H1 (cell line): Measurements from ENCODE around the gene SCGB2A2. TPM values are rescaled to one million over a fixed set of nuclear protein-coding genes. Genes with fewer than 3 reads are reported as not detected.

Experiments
- CTCF ChIA-PET: fragments of 300-600 bp; sonication (Branson Sonifier 250); formaldehyde crosslinking; loops from one replicate; lab custom pipeline; 2021; ENCODE audit not compliant: partially characterized antibody; lab: Charles Lee
- POLR2A ChIA-PET: fragments of 300-600 bp; sonication (Branson Sonifier 250); formaldehyde crosslinking; loops from one replicate; lab custom pipeline; 2021; ENCODE audit warnings: inconsistent platforms; ENCODE audit not compliant: partially characterized antibody; lab: Charles Lee
- DNase-seq, 2 experiments: peaks; one replicate each; pipeline versions ENCODE4 v3.0.0 to v3.0.0-alpha.2; 2010 to 2022; ENCODE audit warnings: low spot score in 2 of 2, low read depth in 1 of 2, mixed read lengths in 1 of 2
- FAIRE-seq: peaks from 2 replicates; lab custom pipeline; 2011; peaks lifted over from hg19 to GRCh38; lab: Jason Lieb, UNC
- H2AFZ ChIP-seq: 2 replicates; pipeline ENCODE4 v1.8.1; 2012; ENCODE audit warnings: low read length, inconsistent platforms
- H2AK5ac ChIP-seq: 2 replicates; pipeline ENCODE4 v1.6.1; 2013; ENCODE audit warnings: low read depth, low read length
- H2BK120ac ChIP-seq: replicated peaks from 2 replicates; pipeline ENCODE3; 2013; ENCODE audit warnings: low read depth, low read length, inconsistent platforms
- H2BK12ac ChIP-seq: 2 replicates; pipeline ENCODE4 v1.6.1; 2013; ENCODE audit warnings: low read depth, low read length
- H2BK15ac ChIP-seq: 2 replicates; pipeline ENCODE4 v1.6.1; 2013; ENCODE audit warnings: low read length
- H2BK20ac ChIP-seq: 2 replicates; pipeline ENCODE4 v1.6.1; 2013; ENCODE audit warnings: low read length
- H2BK5ac ChIP-seq: 2 replicates; pipeline ENCODE4 v1.6.1; 2013; ENCODE audit warnings: low read depth, low read length
- H3K14ac ChIP-seq: 2 replicates; pipeline ENCODE4 v1.6.1; 2013; ENCODE audit warnings: inconsistent platforms; ENCODE audit not compliant: insufficient read length
- H3K18ac ChIP-seq: 2 replicates; pipeline ENCODE4 v1.6.1; 2013; ENCODE audit warnings: low read length; ENCODE audit errors: extremely low read depth
- H3K23ac ChIP-seq: 2 replicates; pipeline ENCODE4 v1.6.1; 2013; ENCODE audit warnings: inconsistent platforms; ENCODE audit not compliant: insufficient read length
- H3K23me2 ChIP-seq: 2 replicates; pipeline ENCODE4 v1.6.1; 2013; ENCODE audit warnings: low read depth, low read length
- H3K27ac ChIP-seq: 2 replicates; pipeline ENCODE4 v1.6.1; 2011; ENCODE audit warnings: low read depth, low read length, inconsistent platforms
- H3K27me3 ChIP-seq, 4 experiments: replicated peaks in 1 of 4; 1 replicate in 1 of 4; 2 replicates in 3 of 4; pipeline versions ENCODE4 v1.6.1 to v1.8.1; 2011 to 2013; ENCODE audit warnings: low read length in 3 of 4, mild to moderate bottlenecking in 3 of 4, inconsistent platforms in 2 of 4, mixed read lengths in 2 of 4, moderate library complexity in 1 of 4; ENCODE audit not compliant: control insufficient read depth in 3 of 4, insufficient read depth in 3 of 4; ENCODE audit errors: extremely low read depth in 1 of 4
- H3K36me3 ChIP-seq, 4 experiments: 2 replicates each; pipeline versions ENCODE4 v1.6.1 to v1.8.1; 2011 to 2013; ENCODE audit warnings: mild to moderate bottlenecking in 4 of 4, low read length in 3 of 4, moderate library complexity in 2 of 4, control low read depth in 1 of 4, inconsistent platforms in 1 of 4; ENCODE audit not compliant: insufficient read depth in 4 of 4, control insufficient read depth in 2 of 4
- H3K4ac ChIP-seq: replicated peaks from 2 replicates; pipeline ENCODE3; 2013; ENCODE audit warnings: low read length, low read depth, mixed read lengths, inconsistent platforms; ENCODE audit not compliant: insufficient read length
- H3K4me1 ChIP-seq, 4 experiments: replicated peaks in 1 of 4; 1 replicate in 1 of 4; 2 replicates in 3 of 4; pipeline versions ENCODE4 v1.6.1 to v1.8.1; 2011 to 2013; ENCODE audit warnings: low read length in 3 of 4, inconsistent platforms in 2 of 4, mixed read lengths in 1 of 4; ENCODE audit not compliant: insufficient read depth in 4 of 4, control insufficient read depth in 3 of 4
- H3K4me2 ChIP-seq, 2 experiments: 2 replicates each; pipeline versions ENCODE4 v1.6.1 to v1.8.1; 2011 to 2013; ENCODE audit warnings: low read depth in 2 of 2, low read length in 2 of 2, control low read depth in 1 of 2, inconsistent platforms in 1 of 2, mild to moderate bottlenecking in 1 of 2; ENCODE audit not compliant: insufficient read depth in 1 of 2
- H3K4me3 ChIP-seq, 4 experiments: fragments of 200-600, 300-600 bp in 1 of 4; sonication (generic), shearing (Covaris generic), sonication (Bioruptor Twin) in 1 of 4; 2 replicates each; pipeline versions ENCODE4 v1.5.1 to v1.8.1; 2011 to 2016; ENCODE audit warnings: low read length in 4 of 4, low read depth in 3 of 4, control low read depth in 2 of 4, inconsistent platforms in 2 of 4, mild to moderate bottlenecking in 2 of 4, mixed read lengths in 1 of 4, moderate library complexity in 1 of 4; ENCODE audit not compliant: insufficient read depth in 2 of 4; ENCODE audit errors: extremely low read depth in 1 of 4
- H3K56ac ChIP-seq: replicated peaks from 2 replicates; pipeline ENCODE3; 2013; ENCODE audit warnings: low read depth, mild to moderate bottlenecking, mixed read lengths, low read length, inconsistent platforms; ENCODE audit not compliant: insufficient read length
- H3K79me1 ChIP-seq: 2 replicates; pipeline ENCODE4 v1.6.1; 2013; ENCODE audit warnings: low read depth, low read length, control low read depth
- H3K79me2 ChIP-seq, 2 experiments: 2 replicates each; pipeline versions ENCODE4 v1.6.1 to v1.8.1; 2012 to 2013; ENCODE audit warnings: low read length in 2 of 2, mild to moderate bottlenecking in 2 of 2, inconsistent platforms in 1 of 2; ENCODE audit not compliant: insufficient read depth in 2 of 2, control insufficient read depth in 1 of 2
- H3K9ac ChIP-seq, 4 experiments: replicated peaks in 1 of 4; 1 replicate in 1 of 4; 2 replicates in 3 of 4; pipeline versions ENCODE4 v1.6.1 to v1.8.1; 2011 to 2013; ENCODE audit warnings: low read depth in 3 of 4, low read length in 3 of 4, control low read depth in 2 of 4, mild to moderate bottlenecking in 2 of 4, moderate library complexity in 2 of 4, inconsistent platforms in 1 of 4; ENCODE audit errors: extremely low read depth in 1 of 4
- H3K9me3 ChIP-seq, 2 experiments: 2 replicates each; pipeline versions ENCODE4 v1.6.1 to v1.8.1; 2012 to 2013; ENCODE audit warnings: mild to moderate bottlenecking in 2 of 2, moderate library complexity in 2 of 2, control low read depth in 1 of 2, inconsistent platforms in 1 of 2, low read depth in 1 of 2, low read length in 1 of 2, mixed read lengths in 1 of 2; ENCODE audit not compliant: insufficient read depth in 2 of 2
- H4K20me1 ChIP-seq, 2 experiments: replicated peaks in 1 of 2; 2 replicates each; pipeline versions ENCODE3 to v1.8.1; 2011 to 2013; ENCODE audit warnings: inconsistent platforms in 2 of 2, low read length in 2 of 2, mild to moderate bottlenecking in 1 of 2; ENCODE audit not compliant: insufficient read depth in 2 of 2, control insufficient read depth in 1 of 2
- H4K5ac ChIP-seq: 2 replicates; pipeline ENCODE4 v1.6.1; 2013; ENCODE audit warnings: low read length, low read depth, mixed read lengths, inconsistent platforms; ENCODE audit not compliant: insufficient read length
- H4K8ac ChIP-seq: 2 replicates; pipeline ENCODE4 v1.8.0; 2013; ENCODE audit warnings: mild to moderate bottlenecking, moderate library complexity, low read length, inconsistent platforms; ENCODE audit not compliant: insufficient read depth; ENCODE audit errors: extremely low read depth
- H4K91ac ChIP-seq: replicated peaks from 2 replicates; pipeline ENCODE3; 2013; ENCODE audit warnings: low read length, mixed read lengths, inconsistent platforms; ENCODE audit not compliant: insufficient read length
- BACH1 ChIP-seq: IDR thresholded peaks from 2 replicates; pipeline ENCODE4 v1.6.1; 2012; ENCODE audit warnings: low read length, improper control_type of control experiment
- CBX8 ChIP-seq: fragments of 300-800, 300-1000 bp; sonication (generic); IDR thresholded peaks from 2 replicates; pipeline ENCODE4 v1.7.1; 2016; ENCODE audit warnings: low read depth, low read length, borderline replicate concordance
- KDM1A ChIP-seq: fragments of 200-600, 300-600 bp; sonication (generic); IDR thresholded peaks from 2 replicates; pipeline ENCODE4 v1.7.1; 2016; ENCODE audit warnings: mild to moderate bottlenecking, low read length, borderline replicate concordance
- KDM5A ChIP-seq: fragments of 200-600 bp; IDR thresholded peaks from 2 replicates; pipeline ENCODE4 v1.7.1; 2012; ENCODE audit warnings: mild to moderate bottlenecking, low read length, inconsistent platforms, mixed read lengths
- MAFK ChIP-seq: IDR thresholded peaks from 2 replicates; pipeline ENCODE4 v1.6.1; 2012; ENCODE audit warnings: low read depth, mild to moderate bottlenecking, improper control_type of control experiment, low read length
- POLR2AphosphoS5 ChIP-seq: IDR thresholded peaks from 2 replicates; pipeline ENCODE4 v1.6.1; 2011; ENCODE audit warnings: low read depth, low read length
- POU5F1 ChIP-seq: IDR thresholded peaks from 2 replicates; pipeline ENCODE4 v1.6.1; 2011; ENCODE audit warnings: low read depth, mild to moderate bottlenecking, low read length, moderate library complexity
- RAD21 ChIP-seq, 2 experiments: IDR thresholded peaks in 1 of 2; conservative IDR thresholded peaks in 1 of 2; 2 replicates each; pipeline ENCODE4 v1.6.1; 2011; ENCODE audit warnings: low read depth in 2 of 2, low read length in 2 of 2, improper control_type of control experiment in 1 of 2, inconsistent platforms in 1 of 2, mild to moderate bottlenecking in 1 of 2, moderate library complexity in 1 of 2
- SAP30 ChIP-seq: fragments of 300-600 bp; sonication (generic); IDR thresholded peaks from 2 replicates; pipeline ENCODE4 v1.7.1; 2012; ENCODE audit warnings: low read length, moderate library complexity, mild to moderate bottlenecking, inconsistent platforms; ENCODE audit not compliant: insufficient read depth, insufficient replicate concordance
- SIRT6 ChIP-seq: IDR thresholded peaks from one replicate; pipeline ENCODE4 v1.7.1; 2012; ENCODE audit warnings: low read length, inconsistent platforms
- YY1 ChIP-seq: IDR thresholded peaks from 2 replicates; pipeline ENCODE4 v1.6.1; 2011; ENCODE audit warnings: low read depth, mild to moderate bottlenecking, low read length
- WGBS, 2 experiments: shearing (Covaris generic) in 1 of 2; methylation state at CpG; one replicate each; pipeline versions ENCODE4 v1.1.6 to v1.1.7; 2013 to 2015; ENCODE audit warnings: low lambda C conversion rate in 2 of 2, mixed read lengths in 2 of 2, inconsistent platforms in 1 of 2, low coverage in 1 of 2, missing lambda C conversion rate in 1 of 2; ENCODE audit not compliant: insufficient replicate concordance in 2 of 2, insufficient coverage in 1 of 2, insufficient read length in 1 of 2; ENCODE audit errors: extremely low coverage in 1 of 2, missing lambda C conversion rate in 1 of 2; 5-methylcytosine and 5-hydroxymethylcytosine counted together
- polyA plus RNA-seq, 7 experiments: library from polyadenylated mRNA; depleted of rRNA in 3 of 7; stranded (reverse) in 5 of 7; unstranded in 2 of 7; fragments of >200 nt in 5 of 7; fragments of 200-250 nt in 2 of 7; gene quantifications; 1 replicate in 5 of 7; 2 replicates in 1 of 7; 4 replicates in 1 of 7; pipeline versions ENCODE4 v1.2.1 to v1.2.3, GENCODE V29; 2011 to 2013; ENCODE audit warnings: missing spikeins in 2 of 7, mixed read lengths in 2 of 7
- total RNA-seq: library from RNA; stranded (reverse); fragmentation: NEBNext Ultra II Directional; extraction: Animal tissue kit (Norgen Biotek cat#: 25700); gene quantifications from 2 replicates; pipeline ENCODE4 v1.2.1, GENCODE V29; 2021

The SCGB2A2 gene
- total and polyA plus RNA-seq, 2 of the 8 experiments (the other 6 are each of a cell fraction or from before 2014, with no cell fraction given): not detected

GRCh38 chr11:62237499-62237898 lies 32.5 kb upstream of the SCGB2A2 start:
- FAIRE-seq: no peak
- TF ChIP-seq POLR2AphosphoS5: no peak
- no peak for TF ChIP-seq SAP30
- TF ChIP-seq MAFK: no peak
- no peak for TF ChIP-seq CBX8
- no peak for TF ChIP-seq KDM5A
- TF ChIP-seq BACH1: no peak
- TF ChIP-seq YY1: no peak
- no peak for TF ChIP-seq KDM1A
- no peak for TF ChIP-seq RAD21 (IDR thresholded peaks at IDR 0.05 in 1 of 2, conservative IDR thresholded peaks at IDR 0.05 in 1 of 2; ENCODE audit: low read depth in 2 of 2, low read length in 2 of 2)
- TF ChIP-seq POU5F1: no peak
- TF ChIP-seq SIRT6: no peak

More at GRCh38 chr11:62237499-62237898, 32.5 kb upstream of the SCGB2A2 start:
- H3K36me3 ChIP-seq: no peaks in the 10 kb centered on the region
- no peak overlapping the region for H3K4ac ChIP-seq
- H3K23ac ChIP-seq: no peak overlapping the region
- CTCF ChIA-PET: no interaction called here
- H4K20me1 ChIP-seq: peaks cover 0 to 2% of the 10 kb centered on the region in 2 experiments
- H2BK20ac ChIP-seq: no peak overlapping the region
- peaks cover 3% of the 10 kb centered on the region; the same call in 1 of the 2 replicates for H3K23me2 ChIP-seq
- no peak overlapping the region for H3K4me2 ChIP-seq
- no peaks in the 10 kb centered on the region for H3K9me3 ChIP-seq
- peaks cover 0 to 1% (median 0%) of the 10 kb centered on the region in 4 experiments; a peak in 1 of 7 replicates for H3K27me3 ChIP-seq
- H3K4me1 ChIP-seq: peaks cover 0 to 5% (median under 1%) of the 10 kb centered on the region in 4 experiments; a peak in 4 of 7 replicates
- WGBS, 2 experiments: 61% methylated on average over 4 of the region's 4 CpGs; no CpG with 5 or more reads in 1 of the 2 experiments
- no peaks in the 10 kb centered on the region for H3K79me2 ChIP-seq
- H4K8ac ChIP-seq: no peak overlapping the region
- H3K27ac ChIP-seq: no peak overlapping the region
- no peak overlapping the region for H3K9ac ChIP-seq
- H3K18ac ChIP-seq: no peak overlapping the region
- no peak overlapping the region for H2BK12ac ChIP-seq
- H2BK15ac ChIP-seq: no peak overlapping the region
- H3K4me3 ChIP-seq: no peak overlapping the region
- POLR2A ChIA-PET: no interaction called here
- H2BK5ac ChIP-seq: no peak overlapping the region
- H4K5ac ChIP-seq: no peak overlapping the region
- no peak overlapping the region for H3K14ac ChIP-seq
- no peak for DNase-seq
- no peaks in the 10 kb centered on the region for H3K79me1 ChIP-seq
- peak overlapping the region; percentile 54 for H3K56ac ChIP-seq
- no peak overlapping the region for H2BK120ac ChIP-seq
- H2AFZ ChIP-seq: no peak overlapping the region
- no peak overlapping the region for H4K91ac ChIP-seq
- H2AK5ac ChIP-seq: peak overlapping the region; percentile 95; the same call in 1 of the 2 replicates
